Activated naive CD4-positive, alpha-beta T cell treated with Interleukin-2 at 50 U/mL for 16 hours (primary cell): ENCODE results near the gene COL19A1.
A peak's percentile ranks its signal among the peaks of the same experiment; 100 is the strongest.

Source experiments
- DNase-seq: peaks from one replicate; pipeline ENCODE4 v3.0.0-alpha.2; 2020

The COL19A1 gene

DNA sequence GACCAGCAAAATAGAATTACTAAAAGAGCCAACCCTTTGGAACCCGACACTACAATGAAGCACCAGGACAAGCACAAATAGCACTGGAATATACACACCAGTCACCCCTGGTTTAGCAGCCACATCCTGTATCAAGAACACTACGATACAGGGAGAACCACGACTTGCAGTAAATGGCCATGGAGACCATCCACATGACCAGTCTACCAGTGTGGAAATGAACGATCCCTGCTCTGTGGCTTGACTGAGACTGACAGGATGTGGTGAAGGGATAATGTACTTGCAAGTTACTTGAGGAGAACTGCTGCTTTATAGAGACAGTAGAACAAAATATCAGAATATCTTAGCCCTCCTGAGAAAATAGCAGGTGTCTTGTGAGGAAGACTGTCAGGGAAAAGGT, 266.9 kb downstream of the COL19A1 start:
- DNase-seq: no peak

DNA sequence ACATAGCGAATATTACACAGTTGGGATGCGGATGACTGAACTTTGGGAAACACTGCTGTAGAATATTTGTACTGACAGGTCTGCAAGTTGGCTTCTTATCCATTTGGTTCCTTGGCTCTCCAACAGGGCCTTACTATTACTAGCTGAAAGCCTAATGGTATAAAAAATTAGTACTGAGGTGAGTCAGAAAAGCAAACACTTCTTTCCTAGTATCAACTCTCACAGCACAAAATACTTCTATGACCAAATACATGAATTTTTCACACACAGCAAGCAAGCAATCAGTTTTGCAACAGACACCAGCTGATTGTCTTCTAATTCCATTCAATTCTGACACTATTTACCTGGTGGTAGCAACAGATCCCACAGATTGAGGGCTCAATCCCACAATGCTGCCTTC, 268.2 kb downstream of the COL19A1 start:
- no peak for DNase-seq

DNA sequence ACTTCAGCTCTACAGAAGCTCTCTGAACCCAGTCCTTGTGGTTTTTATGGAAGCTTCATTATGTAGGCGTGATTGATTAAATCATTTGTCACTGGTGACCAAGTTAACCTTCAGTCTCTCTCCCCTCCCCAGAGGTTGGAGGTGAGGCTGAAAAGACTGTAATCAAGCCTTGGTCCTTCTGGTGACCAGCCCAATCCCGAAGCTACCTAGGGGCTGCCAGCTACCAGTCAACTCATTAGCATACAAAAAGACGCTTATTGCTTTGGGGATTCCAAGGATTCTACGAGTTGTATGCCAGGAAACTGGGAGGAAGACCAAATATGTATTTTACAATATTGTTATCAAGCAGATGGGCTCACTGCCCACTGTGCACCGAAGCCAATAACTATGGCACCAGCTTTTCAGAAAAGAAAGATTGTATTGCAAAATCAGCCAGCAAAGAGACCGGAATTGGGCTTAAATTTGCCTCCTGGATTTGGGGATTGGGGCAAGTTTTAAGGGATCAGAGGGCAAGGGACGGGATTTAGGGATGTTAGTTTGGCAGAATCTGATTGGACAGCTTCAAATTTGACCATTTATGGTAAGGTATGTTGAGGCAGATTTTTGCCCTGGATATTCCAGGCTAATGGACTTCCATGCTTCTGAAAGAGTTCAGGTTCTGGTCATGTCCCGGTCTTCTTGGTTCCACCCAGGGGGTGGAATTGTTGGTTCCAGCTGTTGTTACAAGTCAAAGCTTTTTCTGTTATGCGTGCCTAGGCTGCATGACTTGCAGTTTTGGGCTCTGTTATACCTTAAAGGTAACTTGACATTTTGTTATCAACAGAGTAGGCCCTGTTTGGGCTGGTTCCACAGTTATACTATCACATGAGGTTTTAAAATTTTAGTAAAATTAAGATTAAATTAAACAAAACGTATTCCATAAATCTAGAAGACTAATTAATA, 269.1 kb downstream of the COL19A1 start:
- DNase-seq: no peak

- no peak for DNase-seq
Measured at GRCh38 chr6:70136996-70137395, 270.6 kb downstream of the COL19A1 start.

DNA sequence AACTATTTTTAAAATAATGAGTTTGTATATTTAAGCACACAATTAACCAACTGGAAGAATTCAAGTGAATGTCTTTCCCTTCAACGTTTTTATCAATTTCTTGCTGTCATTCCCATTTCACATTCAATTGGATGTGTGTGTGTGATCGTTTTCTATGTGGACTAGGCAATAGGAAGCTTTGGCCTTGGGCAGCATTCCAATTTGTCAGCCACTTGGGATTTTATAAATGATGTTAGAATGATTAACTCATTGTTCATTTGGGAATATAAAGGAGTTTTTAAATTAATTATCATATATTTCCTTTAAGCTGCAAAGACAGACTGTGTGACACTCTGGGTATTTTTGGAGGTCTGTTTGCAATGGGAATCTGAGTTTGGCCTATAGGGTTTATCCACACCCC, 274.1 kb downstream of the COL19A1 start:
- DNase-seq: no peak

DNA sequence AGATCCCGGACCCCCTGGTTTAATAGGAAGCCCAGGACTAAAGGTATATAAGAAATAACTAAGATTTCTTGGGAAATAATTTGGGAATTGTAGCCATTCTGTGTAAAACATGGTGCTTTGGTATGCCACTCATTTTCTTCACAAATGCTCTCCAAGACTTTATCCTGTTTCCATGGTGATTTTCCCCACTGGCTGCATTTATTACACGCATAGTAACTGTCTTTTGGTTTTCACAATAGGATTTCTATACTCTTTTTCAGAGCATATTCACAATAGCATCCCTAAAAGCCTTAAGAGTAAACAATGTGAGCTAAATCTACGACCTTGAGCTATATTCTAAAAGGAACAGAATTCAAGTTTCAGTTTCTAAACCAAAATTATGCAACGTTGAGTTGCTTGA, 275.7 kb downstream of the COL19A1 start:
- DNase-seq: no peak

DNA sequence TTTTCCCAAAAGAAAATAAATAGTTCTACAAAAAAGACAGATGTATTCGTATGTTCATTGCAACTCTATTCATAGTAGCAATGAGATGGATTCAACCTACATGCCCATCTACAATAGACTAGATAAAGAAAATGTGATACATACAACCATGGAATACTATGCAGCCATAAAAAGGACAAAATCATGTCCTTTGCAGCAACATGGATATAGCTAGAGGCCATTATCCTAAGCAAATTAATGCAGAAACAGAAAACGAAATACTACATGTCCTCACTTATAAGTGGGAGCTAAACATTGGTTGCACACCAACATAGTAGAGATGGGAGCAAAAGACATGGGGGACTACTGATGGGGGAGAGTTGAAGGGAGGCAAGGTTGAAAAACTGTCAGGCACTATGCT, 278.8 kb downstream of the COL19A1 start:
- DNase-seq: no peak

- no peak for DNase-seq
Measured at GRCh38 chr6:70149209-70149788, 282.9 kb downstream of the COL19A1 start.

- no peak for DNase-seq
Measured at GRCh38 chr6:70150521-70150920, 284.2 kb downstream of the COL19A1 start.

- no peak for DNase-seq
Measured at GRCh38 chr6:70151616-70152015, 285.3 kb downstream of the COL19A1 start.

DNA sequence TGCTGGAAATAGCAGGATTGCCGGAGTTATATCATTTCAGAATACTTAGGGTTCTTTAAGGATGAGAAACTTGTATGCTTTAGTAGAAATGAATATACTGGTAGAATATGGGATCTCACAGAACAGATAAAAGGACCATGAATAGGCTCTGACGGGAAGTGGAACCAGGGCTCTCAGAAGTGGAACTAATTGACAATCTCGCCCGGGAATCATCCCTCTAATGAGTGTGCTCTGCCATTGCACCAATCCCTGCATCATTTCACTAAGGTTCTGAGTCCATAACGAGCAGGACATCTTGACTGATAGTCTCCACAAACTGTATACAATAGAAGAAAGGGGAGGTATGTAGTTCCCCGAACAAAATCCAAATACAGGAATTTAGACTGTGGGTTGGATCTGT, 286.4 kb downstream of the COL19A1 start:
- DNase-seq: no peak

DNA sequence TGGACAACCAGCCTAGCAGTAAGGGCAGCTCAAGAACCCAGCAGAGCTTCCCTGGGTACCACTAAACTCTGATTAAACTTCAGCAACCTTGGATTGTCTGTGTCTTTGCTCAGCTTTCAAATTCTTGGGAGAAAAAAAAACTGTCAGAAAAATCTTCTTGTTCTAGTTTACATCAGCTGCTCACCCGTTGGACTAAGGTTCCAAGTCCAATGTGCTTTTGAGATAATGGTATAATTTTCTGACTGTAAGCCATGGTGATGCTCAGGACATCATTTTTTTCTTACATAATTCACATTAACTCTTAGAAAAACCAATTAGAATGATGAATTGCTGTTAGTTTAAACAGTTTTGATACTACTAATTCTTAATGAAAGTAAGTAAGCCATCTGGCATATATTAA, 290.7 kb downstream of the COL19A1 start:
- DNase-seq: no peak

GRCh38 chr6:70160276-70160675, 293.9 kb downstream of the COL19A1 start:
- no peak for DNase-seq

- no peak for DNase-seq
Measured at GRCh38 chr6:70162972-70163371, 296.6 kb downstream of the COL19A1 start.

DNA sequence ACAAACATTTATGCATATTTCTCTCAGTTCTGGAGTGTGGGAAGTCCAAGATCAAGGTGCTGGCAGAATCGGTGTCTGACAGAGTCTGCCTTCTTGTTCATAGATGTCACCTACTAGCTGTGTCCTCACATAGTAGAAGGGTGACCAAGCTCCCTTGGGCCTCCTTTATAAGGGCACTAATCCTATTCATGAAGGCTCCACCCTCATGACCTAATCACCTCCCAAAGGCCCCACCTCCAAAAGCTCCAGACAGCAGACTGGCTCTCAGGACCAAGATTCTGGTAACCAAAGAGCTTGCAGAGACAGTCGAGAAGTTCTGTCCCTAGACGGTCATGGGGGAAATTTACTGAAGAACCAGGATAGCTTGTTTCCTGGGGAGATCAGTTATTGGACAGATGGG, 297.4 kb downstream of the COL19A1 start:
- no peak for DNase-seq

DNA sequence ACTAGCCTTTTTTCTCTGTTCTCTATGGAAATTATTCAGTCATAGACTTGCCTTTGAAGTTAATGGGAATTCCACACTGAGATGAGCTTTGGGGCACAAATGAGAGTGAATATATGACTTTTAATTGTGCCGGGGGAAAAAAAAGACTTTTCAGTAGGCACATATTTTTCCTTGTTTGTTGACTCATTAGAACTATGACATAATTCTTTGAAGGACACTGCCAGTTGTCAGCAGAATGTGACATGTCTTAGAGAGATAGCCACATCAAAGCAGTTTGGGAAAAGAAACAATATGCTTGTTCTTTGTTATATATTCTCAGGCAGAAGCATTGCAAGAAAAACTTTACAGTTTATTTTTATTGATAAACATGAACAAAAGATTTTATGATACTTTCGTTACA, 298.2 kb downstream of the COL19A1 start:
- DNase-seq: no peak

DNA sequence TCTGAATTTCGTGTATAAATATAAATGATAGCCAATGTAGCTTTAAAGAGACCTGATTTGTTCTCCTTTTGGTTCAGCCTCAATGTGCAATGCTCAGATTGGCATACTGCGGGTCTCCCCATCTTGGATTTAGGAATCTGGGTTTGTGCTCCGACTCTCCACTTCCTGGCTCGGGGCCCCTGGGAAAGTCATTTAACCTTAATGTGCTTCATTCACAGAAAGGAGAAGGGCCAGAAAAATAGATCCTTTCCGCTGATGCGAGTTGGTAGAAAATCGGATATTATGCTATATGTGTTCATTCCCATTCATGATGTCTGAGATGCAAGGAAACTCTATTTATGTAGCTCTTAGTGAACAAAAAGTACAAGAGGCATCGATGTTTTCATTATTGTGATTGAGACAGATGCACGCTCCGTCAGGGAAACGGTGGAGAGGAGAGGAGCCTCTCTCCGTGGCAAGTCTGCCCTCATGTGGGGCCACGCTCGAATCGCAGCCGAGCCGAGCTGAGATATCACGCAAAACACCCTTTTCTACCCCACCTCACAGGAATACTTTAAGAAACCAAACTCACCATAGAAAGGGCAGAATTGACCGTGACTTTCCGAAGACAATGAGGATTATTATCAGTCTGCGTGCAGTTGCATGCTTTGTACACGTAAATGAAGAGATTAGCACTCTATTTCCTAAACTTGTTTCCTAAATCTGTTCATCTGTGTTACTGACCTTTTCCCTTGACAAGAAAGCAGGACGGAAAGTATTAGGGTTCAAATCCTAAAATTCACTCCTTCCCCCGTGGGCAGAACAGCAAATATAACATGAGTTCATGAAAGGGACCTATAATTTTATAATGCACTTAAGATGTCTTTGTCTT, 300.0 kb downstream of the COL19A1 start:
- peak; percentile 14 for DNase-seq

GRCh38 chr6:70168681-70169377, 302.5 kb downstream of the COL19A1 start:
- DNase-seq: no peak

- DNase-seq: no peak
Measured at GRCh38 chr6:70171236-70171635, 304.9 kb downstream of the COL19A1 start.

DNA sequence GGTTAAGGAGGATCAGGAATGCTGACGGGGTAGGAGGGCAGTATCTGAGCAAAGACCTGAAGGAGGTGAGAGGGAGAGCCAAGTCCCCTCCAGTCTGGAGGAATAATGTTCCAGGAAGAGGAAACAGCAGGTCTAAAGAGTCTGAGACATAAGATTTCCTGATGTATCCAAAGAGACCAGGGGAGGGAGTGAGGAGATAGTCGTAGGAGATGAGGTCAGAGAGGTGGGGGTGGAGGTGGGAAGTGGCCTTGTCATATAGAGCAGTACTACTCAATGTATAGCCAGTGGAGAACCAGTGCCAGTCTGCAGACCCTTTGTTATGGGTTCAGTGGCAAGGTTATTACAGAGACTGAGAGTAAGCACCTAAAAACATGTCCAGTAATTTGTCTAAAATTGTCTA, 305.9 kb downstream of the COL19A1 start:
- DNase-seq: no peak

DNA sequence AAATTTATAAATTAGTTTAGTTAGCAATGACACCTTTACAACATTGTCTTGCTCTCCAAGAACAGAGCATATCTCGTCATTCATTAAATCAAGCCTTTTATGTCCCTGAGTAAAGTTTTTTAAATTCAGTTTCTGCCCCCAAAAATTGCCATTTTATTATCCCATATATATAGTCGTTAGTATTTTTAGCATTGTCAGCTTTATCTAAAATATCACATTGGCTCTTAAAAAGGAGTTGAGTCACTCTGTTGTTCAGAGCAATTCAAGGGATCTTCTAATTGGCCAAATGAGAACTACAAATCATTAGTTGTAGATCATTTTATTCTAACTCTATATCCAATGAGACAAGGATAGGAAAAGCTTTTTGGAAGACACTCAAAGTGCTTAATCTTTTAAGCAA, 309.4 kb downstream of the COL19A1 start:
- DNase-seq: no peak

DNA sequence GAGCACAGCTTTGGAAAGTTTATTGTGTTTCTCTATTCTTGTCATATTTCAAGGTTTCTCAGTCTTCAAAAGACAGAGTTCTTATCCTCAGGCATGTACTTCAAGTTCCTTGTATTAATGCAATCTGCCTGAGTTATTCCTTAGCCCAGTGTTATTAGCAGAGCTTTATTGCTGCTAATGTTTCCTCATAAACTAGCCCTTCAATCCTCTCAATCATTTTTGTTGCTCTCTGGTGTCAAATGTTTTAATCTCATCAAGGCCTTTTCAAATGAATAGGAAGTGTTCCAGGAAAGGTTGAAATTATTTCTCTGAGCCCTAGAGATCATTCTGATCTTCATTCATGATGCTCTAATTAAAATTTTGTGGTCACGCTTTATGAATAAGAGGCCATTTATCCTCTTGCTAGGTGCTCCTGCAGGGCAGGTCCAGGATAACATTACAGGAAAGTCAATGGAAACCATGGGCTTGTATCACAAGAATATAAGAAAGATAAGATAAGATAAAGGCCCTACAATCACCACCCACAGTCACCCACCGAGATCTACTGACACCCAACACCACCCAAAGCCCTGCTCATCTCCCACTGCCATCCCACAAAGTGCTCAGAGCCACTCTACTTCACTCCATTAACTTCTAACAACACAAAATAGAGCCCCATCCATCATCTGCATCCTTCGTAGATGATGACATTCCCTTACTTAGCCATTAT, 310.6 kb downstream of the COL19A1 start:
- DNase-seq: no peak
